Chondrocyte (in vitro differentiated cells): ENCODE data around the gene DHPS. TPM values are rescaled to one million over a fixed set of nuclear protein-coding genes. Genes with fewer than 3 reads are reported as not detected.
"Not testable (repeated sequence)": the region's sequence is repeated elsewhere in the genome, so short reads cannot be mapped to it uniquely, and the experiment has no call there.

ENCODE experiments used
- DNase-seq: peaks from one replicate; pipeline ENCODE4 v3.0.0; 2021; ENCODE audit warnings: mixed read lengths, low spot score
- H3K27ac Mint-ChIP-seq: one replicate; pipeline ENCODE4 v1.8.0; 2021; ENCODE audit warnings: mild to moderate bottlenecking, moderate library complexity, mixed read lengths; ENCODE audit not compliant: unreplicated experiment
- H3K27me3 Mint-ChIP-seq: 2 replicates; pipeline ENCODE4 v1.8.0; 2021; ENCODE audit warnings: low read depth, mixed read lengths
- H3K36me3 Mint-ChIP-seq: 2 replicates; pipeline ENCODE4 v1.8.0; 2021; ENCODE audit warnings: low read depth, mixed read lengths
- H3K4me1 Mint-ChIP-seq: 2 replicates; pipeline ENCODE4 v1.8.0; 2021; ENCODE audit warnings: low read depth, mild to moderate bottlenecking, mixed read lengths
- H3K4me3 Mint-ChIP-seq: one replicate; pipeline ENCODE4 v1.8.0; 2021; ENCODE audit warnings: mild to moderate bottlenecking, moderate library complexity, mixed read lengths; ENCODE audit not compliant: unreplicated experiment
- H3K9me3 Mint-ChIP-seq: 2 replicates; pipeline ENCODE4 v1.8.0; 2021; ENCODE audit warnings: low read depth, mixed read lengths
- long read RNA-seq: library from polyadenylated mRNA; stranded (forward); transcript quantifications from one replicate; pipeline ENCODE4 v2.0.0, GENCODE V29; 2021
- total RNA-seq: library from RNA; stranded (reverse); gene quantifications from 3 replicates; pipeline ENCODE4 v1.2.1, GENCODE V29; 2021
- TF ChIP-seq, protein P1 (sequence below): fragments of 200-600 bp; sonication (generic); IDR thresholded peaks from 2 replicates; pipeline ENCODE4 v1.5.0; 2021; ENCODE audit warnings: antibody characterized with exemption, mild to moderate bottlenecking, moderate library complexity

The DHPS gene
- 37.8 to 48.8 TPM (median 47.5 TPM) in 3 replicates for total RNA-seq
- long read RNA-seq, transcript DHPS-201 (9 exons, 1,363 nt) = major isoform, 23 of 32 reads
- long read RNA-seq, partial matches to known transcripts = 0 of 32 reads
- long read RNA-seq, other reads (novel, unspliced or antisense) = 5 of 32 reads

GRCh38 chr19:12681074-12681987 is at the start of gene DHPS:
Gene DHPS, minus strand, starts transcription at chr19:12681880. Its CDS starts 114 bp downstream, at chr19:12681766.
- peak within 1 kb of the TSS; percentile 97 for H3K27ac Mint-ChIP-seq
- H3K36me3 Mint-ChIP-seq = peaks cover 10% of the 10 kb centered on the region
- no peaks in the 10 kb centered on the region for H3K9me3 Mint-ChIP-seq
- peak; percentile 94 for DNase-seq
- peaks cover 6% of the 10 kb centered on the region for H3K4me1 Mint-ChIP-seq
- peak within 1 kb of the TSS; percentile 90 for H3K4me3 Mint-ChIP-seq
- no peaks in the 10 kb centered on the region for H3K27me3 Mint-ChIP-seq
- TF ChIP-seq, protein P1, sequence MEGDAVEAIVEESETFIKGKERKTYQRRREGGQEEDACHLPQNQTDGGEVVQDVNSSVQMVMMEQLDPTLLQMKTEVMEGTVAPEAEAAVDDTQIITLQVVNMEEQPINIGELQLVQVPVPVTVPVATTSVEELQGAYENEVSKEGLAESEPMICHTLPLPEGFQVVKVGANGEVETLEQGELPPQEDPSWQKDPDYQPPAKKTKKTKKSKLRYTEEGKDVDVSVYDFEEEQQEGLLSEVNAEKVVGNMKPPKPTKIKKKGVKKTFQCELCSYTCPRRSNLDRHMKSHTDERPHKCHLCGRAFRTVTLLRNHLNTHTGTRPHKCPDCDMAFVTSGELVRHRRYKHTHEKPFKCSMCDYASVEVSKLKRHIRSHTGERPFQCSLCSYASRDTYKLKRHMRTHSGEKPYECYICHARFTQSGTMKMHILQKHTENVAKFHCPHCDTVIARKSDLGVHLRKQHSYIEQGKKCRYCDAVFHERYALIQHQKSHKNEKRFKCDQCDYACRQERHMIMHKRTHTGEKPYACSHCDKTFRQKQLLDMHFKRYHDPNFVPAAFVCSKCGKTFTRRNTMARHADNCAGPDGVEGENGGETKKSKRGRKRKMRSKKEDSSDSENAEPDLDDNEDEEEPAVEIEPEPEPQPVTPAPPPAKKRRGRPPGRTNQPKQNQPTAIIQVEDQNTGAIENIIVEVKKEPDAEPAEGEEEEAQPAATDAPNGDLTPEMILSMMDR = peak; percentile 38

GRCh38 chr19:12731337-12731736 is 49.7 kb upstream of the DHPS start:
- peaks cover 21% of the 10 kb centered on the region for H3K4me1 Mint-ChIP-seq
- no peak for DNase-seq
- H3K4me3 Mint-ChIP-seq = no peak overlapping the region
- H3K27me3 Mint-ChIP-seq = no peaks in the 10 kb centered on the region
- H3K36me3 Mint-ChIP-seq = peaks cover 16% of the 10 kb centered on the region
- H3K27ac Mint-ChIP-seq = no peak overlapping the region
- H3K9me3 Mint-ChIP-seq = no peaks in the 10 kb centered on the region
- TF ChIP-seq, protein P1 = no peak

DNA sequence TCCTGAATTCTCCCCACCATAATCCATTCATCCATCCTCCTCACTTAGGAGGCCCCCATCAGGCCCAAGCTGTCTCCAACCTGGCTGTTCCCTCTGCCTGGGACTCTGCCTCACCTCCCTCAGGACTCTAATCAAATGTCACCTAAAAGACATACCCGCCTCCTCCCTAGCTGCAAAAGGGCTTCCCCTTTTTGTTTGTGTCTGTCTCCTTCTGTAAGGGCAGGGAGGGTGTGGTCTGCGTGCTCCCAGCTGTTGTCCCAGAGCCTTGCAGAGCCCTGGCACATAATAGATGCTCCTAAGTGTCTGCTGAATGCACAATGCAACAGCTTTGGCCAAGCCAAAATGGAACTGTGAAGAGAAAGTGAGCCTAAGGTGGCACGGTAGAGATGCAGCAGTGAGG is 48.4 kb upstream of the DHPS start:
- no peak for DNase-seq
- Mint-ChIP-seq H3K4me3 (no peak overlapping the region), H3K9me3 (no peaks in the 10 kb centered on the region), H3K27me3 (no peaks in the 10 kb centered on the region), H3K27ac (no peak overlapping the region), H3K4me1 (peaks cover 20% of the 10 kb centered on the region), H3K36me3 (peaks cover 16% of the 10 kb centered on the region)
- TF ChIP-seq, protein P1 = no peak

DNA sequence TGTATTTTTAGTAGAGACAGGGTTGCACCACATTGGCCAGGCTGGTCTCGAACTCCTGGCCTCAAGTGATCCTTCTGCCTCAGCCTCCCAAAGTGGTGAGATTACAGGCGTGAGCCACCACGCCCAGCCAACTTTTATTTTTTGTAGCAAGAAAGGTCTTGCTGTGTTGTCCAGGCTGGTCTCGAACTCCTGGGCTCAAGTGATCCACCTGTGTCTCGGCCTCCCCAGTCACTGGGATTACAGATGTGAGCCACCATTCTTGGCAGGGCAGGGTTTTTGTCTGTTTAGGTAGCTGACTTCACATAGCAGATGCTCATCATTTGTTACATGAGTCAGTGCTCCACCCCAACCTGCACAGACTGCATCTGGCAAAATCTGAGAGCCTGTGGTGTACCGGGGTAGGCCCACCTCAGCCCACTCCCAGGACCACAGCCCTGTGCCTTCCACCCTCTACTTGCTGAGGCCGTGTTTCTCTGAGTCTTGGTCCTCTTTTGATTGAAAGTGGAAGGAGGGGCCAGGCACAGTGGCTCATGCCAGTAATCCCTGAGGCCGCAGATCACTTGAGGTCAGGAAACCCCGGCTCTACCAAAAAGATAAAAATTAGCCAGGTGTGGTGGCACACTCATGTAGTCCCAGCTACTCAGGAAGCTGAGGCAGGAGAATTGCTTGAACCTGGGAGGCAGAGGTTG is 46.2 kb upstream of the DHPS start:
- Mint-ChIP-seq H3K27ac (no peak overlapping the region), H3K9me3 (no peaks in the 10 kb centered on the region), H3K36me3 (peaks cover 16% of the 10 kb centered on the region), H3K27me3 (no peaks in the 10 kb centered on the region), H3K4me1 (peaks cover 25% of the 10 kb centered on the region), H3K4me3 (no peak overlapping the region)
- TF ChIP-seq, protein P1 = no peak
- no peak for DNase-seq

DNA sequence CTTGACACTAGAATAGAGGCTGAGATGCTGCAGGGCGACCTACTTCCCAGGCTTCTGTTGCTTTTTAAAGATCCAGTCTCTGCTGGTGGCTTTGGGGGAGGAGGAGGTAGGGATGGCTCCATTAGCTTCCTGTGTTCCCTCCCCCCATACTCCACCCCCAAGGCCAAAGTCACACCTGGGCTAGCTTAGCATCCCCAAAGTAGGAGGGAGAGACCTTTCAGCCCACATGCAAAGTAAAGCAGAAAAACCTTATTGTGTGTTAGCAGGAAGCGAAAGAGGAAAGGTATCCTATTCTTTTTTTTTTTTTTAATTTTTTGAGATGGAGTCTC is 45.3 kb upstream of the DHPS start:
- Mint-ChIP-seq H3K4me3 (no peak overlapping the region), H3K9me3 (no peaks in the 10 kb centered on the region), H3K27me3 (no peaks in the 10 kb centered on the region), H3K27ac (no peak overlapping the region), H3K36me3 (peaks cover 14% of the 10 kb centered on the region), H3K4me1 (peaks cover 19% of the 10 kb centered on the region)
- no peak for DNase-seq
- TF ChIP-seq, protein P1 = no peak

DNA sequence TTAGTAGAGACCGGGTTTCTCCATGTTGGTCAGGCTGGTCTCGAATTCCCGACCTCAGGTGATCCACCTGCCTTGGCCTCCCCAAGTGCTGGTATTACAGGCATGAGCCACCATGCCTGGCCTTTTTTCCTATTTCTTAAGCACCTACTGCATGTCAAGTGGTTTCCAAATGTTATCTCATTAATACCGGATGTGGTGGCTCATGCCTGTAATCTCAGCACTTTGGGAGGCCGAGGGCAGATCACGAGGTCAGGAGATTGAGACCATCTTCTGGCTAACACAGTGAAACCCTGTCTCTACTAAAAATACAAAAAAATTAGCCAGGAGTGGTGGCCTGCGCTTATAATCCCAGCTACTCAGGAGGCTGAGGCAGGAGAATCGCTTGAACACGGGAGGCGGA is 43.9 kb upstream of the DHPS start:
- H3K4me3 Mint-ChIP-seq, H3K27me3 Mint-ChIP-seq, H3K27ac Mint-ChIP-seq, DNase-seq, H3K9me3 Mint-ChIP-seq: not testable (repeated sequence)
- Mint-ChIP-seq H3K4me1 (peaks cover 27% of the 10 kb centered on the region), H3K36me3 (peaks cover 12% of the 10 kb centered on the region)
